Measurements from ENCODE around the gene PTP4A2.

The PTP4A2 gene

GRCh38 chr1:31883357-31883942 is 54.7 kb downstream of the PTP4A2 start:
- no peak for DNase-seq

GRCh38 chr1:31881688-31882000 is 56.5 kb downstream of the PTP4A2 start:
- no peak for DNase-seq

GRCh38 chr1:31880957-31881687 is 57.0 kb downstream of the PTP4A2 start:
- DNase-seq = no peak

GRCh38 chr1:31879981-31880608 is 58.1 kb downstream of the PTP4A2 start:
- no peak for DNase-seq

GRCh38 chr1:31878058-31878457 is 60.1 kb downstream of the PTP4A2 start:
- no peak for DNase-seq

- no peak for DNase-seq
Measured at GRCh38 chr1:31877544-31877943, 60.6 kb downstream of the PTP4A2 start.

- DNase-seq = no peak
Measured at GRCh38 chr1:31875636-31876236, 62.4 kb downstream of the PTP4A2 start.

GRCh38 chr1:31874942-31875341 is 63.2 kb downstream of the PTP4A2 start:
- no peak for DNase-seq

- DNase-seq = peak; percentile 56
Measured at GRCh38 chr1:31872658-31873636, 65.2 kb downstream of the PTP4A2 start.

GRCh38 chr1:31871703-31872102 is 66.5 kb downstream of the PTP4A2 start:
- DNase-seq = no peak

GRCh38 chr1:31870086-31870736 is 68.0 kb downstream of the PTP4A2 start:
- no peak for DNase-seq

- no peak for DNase-seq
Measured at GRCh38 chr1:31869449-31869848, 68.7 kb downstream of the PTP4A2 start.

GRCh38 chr1:31868862-31869261 is 69.3 kb downstream of the PTP4A2 start:
- DNase-seq = no peak

GRCh38 chr1:31867546-31867945 is 70.6 kb downstream of the PTP4A2 start:
- no peak for DNase-seq

GRCh38 chr1:31866450-31867032 is 71.6 kb downstream of the PTP4A2 start:
- DNase-seq = no peak

- DNase-seq = no peak
Measured at GRCh38 chr1:31865728-31866449, 72.3 kb downstream of the PTP4A2 start.

- no peak for DNase-seq
Measured at GRCh38 chr1:31862071-31862470, 76.1 kb downstream of the PTP4A2 start.

- no peak for DNase-seq
Measured at GRCh38 chr1:31861346-31861745, 76.8 kb downstream of the PTP4A2 start.

- no peak for DNase-seq
Measured at GRCh38 chr1:31860581-31860980, 77.6 kb downstream of the PTP4A2 start.

- no peak for DNase-seq
Measured at GRCh38 chr1:31859719-31860118, 78.4 kb downstream of the PTP4A2 start.

GRCh38 chr1:31859044-31859443 is 79.1 kb downstream of the PTP4A2 start:
- DNase-seq = no peak

Measured in CD4-positive, alpha-beta T cell treated with Interleukin-21 for 1 hour (primary cell).